GF-D8 (cell line): ENCODE data around the gene CNTROB.
A peak's percentile ranks its signal among the peaks of the same experiment; 100 is the strongest.

Experiments used
- DNase-seq: peaks from one replicate; lab custom pipeline; 2025; lab: John Stamatoyannopoulos, UW

Gene CNTROB

DNA sequence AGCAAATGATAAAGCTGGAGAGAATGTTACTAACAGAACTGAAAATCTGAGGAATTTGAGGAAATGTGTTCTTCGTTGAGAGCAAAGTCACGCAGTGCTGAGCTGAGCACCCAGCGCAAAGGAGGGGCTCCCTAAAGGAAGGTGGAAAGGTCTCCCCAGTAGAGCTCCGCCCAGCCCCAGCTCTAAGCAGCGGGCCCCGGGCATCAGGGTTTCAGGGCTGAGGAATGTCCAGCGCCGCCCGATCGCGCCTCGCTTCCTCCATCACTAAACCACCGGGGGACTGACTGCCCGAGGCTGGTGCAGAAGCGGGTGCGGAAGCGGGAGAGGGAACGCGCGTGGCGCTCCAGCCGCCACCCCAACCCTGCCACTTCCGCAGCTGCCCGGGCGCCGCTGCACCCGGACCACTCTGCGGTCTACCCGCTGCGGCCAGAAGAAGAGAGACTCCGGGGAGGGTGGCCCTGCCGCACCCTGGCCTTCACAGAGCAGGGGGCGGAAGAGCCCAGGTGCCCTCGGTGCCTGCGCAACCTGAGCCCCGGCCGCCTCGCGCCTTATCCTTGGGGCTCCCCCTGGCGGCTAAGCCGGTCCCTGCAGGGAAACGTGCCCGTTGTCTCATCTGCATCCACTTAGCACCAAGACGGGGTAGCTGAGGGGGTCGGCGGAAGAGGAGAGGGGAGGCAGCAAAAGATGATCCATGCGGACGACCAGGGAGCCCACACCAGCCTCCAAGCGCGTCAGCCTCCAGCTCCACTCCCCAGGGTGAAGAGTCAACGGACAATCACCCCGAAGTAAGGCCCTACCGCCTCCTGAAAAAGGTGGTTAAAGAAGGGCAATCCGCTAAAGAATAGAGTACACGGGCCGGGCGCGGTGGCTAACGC, 58.0 kb downstream of the CNTROB start:
- peak; percentile 58 for DNase-seq

DNA sequence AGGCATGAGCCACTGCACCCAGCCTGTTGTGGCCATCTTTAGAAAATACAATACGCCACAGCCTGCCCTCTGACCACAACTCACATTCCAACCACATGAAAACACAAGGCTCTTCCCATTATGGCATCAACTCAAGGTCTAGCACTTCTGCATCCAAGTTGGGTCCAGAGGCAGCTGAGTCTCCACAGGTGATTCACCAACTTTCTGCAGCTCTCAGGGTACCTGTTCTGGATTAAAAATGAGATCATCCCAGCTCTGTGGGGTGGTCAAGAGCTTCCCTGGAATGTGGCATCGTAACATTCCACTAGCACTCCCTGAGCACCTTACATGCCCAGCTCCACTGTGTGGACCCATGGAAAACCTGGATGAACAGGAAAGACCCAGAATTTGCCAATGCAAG, 60.5 kb downstream of the CNTROB start:
- no peak for DNase-seq

DNA sequence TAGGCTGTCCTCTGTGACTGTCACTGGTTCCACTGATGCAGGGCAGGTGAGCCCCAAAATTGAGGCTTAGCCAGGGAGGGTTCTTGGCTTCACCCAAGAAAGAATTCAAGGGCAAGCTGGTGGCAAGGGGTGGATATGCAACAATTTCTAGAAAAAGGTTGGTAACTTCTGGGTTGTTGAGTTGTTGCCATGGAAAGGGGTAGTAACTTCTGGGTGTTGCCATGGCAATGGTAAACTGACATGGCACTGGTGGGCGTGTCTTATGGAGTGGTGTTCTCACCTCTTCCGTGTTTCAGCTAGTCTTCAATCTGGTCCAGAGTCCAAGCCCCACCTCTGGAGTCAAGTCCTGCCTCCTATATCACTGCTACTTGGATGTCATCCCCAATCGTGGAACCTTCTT, 60.9 kb downstream of the CNTROB start:
- DNase-seq, result no peak

DNA sequence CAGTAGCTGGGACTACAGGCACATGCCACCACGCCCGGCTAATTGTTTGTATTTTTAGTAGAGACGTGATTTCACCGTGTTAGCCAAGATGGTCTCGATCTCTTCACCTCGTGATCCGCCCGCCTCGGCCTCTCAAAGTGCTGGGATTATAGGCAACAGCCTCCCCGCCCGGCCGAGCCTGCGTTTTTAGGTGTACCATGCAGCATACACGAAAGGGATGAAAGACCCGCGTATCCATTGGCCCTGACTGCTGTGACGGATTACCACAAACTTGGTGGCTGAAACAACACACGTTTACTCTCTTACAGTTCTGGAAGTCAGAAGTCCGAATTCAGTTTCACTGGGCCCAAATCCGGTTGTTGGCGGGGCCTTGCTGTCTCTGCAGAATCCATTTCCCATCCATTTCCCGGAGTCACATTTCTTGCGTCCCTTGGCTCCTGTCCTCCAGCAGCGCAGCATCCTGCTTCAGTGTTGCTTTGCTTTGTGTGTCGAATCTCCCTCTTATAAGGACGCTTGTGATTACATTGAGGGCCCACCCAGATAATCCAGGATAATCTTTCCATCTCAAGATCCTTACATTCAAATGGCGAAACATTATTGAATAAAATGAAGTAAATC, 62.1 kb downstream of the CNTROB start:
- DNase-seq, result no peak

DNA sequence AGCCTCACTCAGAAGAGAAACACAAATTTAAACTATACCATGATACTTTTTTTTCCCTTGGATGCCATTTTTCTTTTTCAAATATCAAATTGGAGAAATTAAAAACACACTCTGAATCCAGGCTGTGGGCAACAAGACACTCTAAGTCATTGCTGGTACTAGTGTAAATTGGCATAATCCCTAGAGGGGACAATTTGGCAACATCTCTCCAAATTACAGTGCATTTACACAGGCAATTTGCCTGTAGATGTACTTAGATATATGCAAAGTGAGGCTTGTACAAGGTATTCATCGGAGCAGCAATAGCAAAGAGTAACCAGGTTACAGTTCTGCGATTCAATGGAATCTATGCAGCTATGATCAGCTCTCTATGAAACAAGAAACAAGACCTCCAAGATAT, 63.7 kb downstream of the CNTROB start:
- DNase-seq, result no peak

DNA sequence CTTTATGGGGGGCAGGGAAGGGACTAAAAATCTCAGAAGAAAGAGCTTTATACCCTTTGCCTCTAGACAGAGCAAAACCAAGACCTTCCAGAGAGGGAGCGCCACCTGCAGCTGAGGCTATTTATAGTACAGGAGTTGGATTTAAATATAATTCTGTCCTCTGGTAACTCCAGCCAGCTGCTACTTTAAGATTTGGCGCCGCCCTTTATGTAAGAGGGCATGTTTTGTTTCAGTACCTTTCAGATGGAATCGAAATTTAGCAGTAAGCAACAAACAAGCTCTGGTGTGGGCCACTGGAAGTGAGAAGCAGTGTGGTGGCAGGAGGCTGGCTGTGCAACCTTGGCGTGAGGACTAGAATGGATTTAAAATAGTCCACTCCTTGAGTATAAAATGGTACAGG, 65.2 kb downstream of the CNTROB start:
- no peak for DNase-seq
